ENCODE data around the gene UBE2QL1. TPM values are rescaled to one million over a fixed set of nuclear protein-coding genes. Genes with fewer than 3 reads are reported as not detected.

UBE2QL1 gene
- total RNA-seq, 1 donor from 2014 or later, result 2.9 TPM

GRCh38 chr5:6484899-6485298 lies 36.2 kb downstream of the UBE2QL1 start:
- H3K27me3 Mint-ChIP-seq, result peaks cover 6% of the 10 kb centered on the region
- H3K27ac Mint-ChIP-seq, result no peak overlapping the region
- no peaks in the 10 kb centered on the region for H3K36me3 Mint-ChIP-seq (ENCODE audit: insufficient read depth)
- peaks cover 5% of the 10 kb centered on the region for H3K4me1 Mint-ChIP-seq (ENCODE audit: low read depth)
- no peak for DNase-seq (ENCODE audit: low spot score, unreplicated experiment)
- no peaks in the 10 kb centered on the region for H3K9me3 Mint-ChIP-seq (ENCODE audit: low read depth)
- no peak overlapping the region for H3K4me3 Mint-ChIP-seq (ENCODE audit: low read depth)
- no peak for TF ChIP-seq CTCF (IDR thresholded peaks at IDR 0.05; ENCODE audit: unreplicated experiment)

GRCh38 chr5:6485441-6485840 lies 36.8 kb downstream of the UBE2QL1 start:
- DNase-seq (ENCODE audit: low spot score, unreplicated experiment), result no peak
- Mint-ChIP-seq H3K27ac (no peak overlapping the region), H3K4me1 (ENCODE audit: low read depth) (peaks cover 5% of the 10 kb centered on the region), H3K36me3 (ENCODE audit: insufficient read depth) (no peaks in the 10 kb centered on the region), H3K27me3 (peaks cover 6% of the 10 kb centered on the region), H3K4me3 (ENCODE audit: low read depth) (no peak overlapping the region), H3K9me3 (ENCODE audit: low read depth) (no peaks in the 10 kb centered on the region)
- no peak for TF ChIP-seq CTCF (IDR thresholded peaks at IDR 0.05; ENCODE audit: unreplicated experiment)

GRCh38 chr5:6486074-6486473 lies 37.4 kb downstream of the UBE2QL1 start:
- H3K27me3 Mint-ChIP-seq, result peaks cover 6% of the 10 kb centered on the region
- no peaks in the 10 kb centered on the region for H3K36me3 Mint-ChIP-seq (ENCODE audit: insufficient read depth)
- peaks cover 5% of the 10 kb centered on the region for H3K4me1 Mint-ChIP-seq (ENCODE audit: low read depth)
- H3K4me3 Mint-ChIP-seq (ENCODE audit: low read depth), result no peak overlapping the region
- H3K9me3 Mint-ChIP-seq (ENCODE audit: low read depth), result no peaks in the 10 kb centered on the region
- DNase-seq (ENCODE audit: low spot score, unreplicated experiment), result no peak
- no peak overlapping the region for H3K27ac Mint-ChIP-seq
- no peak for TF ChIP-seq CTCF (IDR thresholded peaks at IDR 0.05; ENCODE audit: unreplicated experiment)

GRCh38 chr5:6487081-6487480 lies 38.4 kb downstream of the UBE2QL1 start:
- no peak for TF ChIP-seq CTCF (IDR thresholded peaks at IDR 0.05; ENCODE audit: unreplicated experiment)
- no peaks in the 10 kb centered on the region for H3K36me3 Mint-ChIP-seq (ENCODE audit: insufficient read depth)
- H3K9me3 Mint-ChIP-seq (ENCODE audit: low read depth), result no peaks in the 10 kb centered on the region
- no peak overlapping the region for H3K4me3 Mint-ChIP-seq (ENCODE audit: low read depth)
- peaks cover 5% of the 10 kb centered on the region for H3K4me1 Mint-ChIP-seq (ENCODE audit: low read depth)
- DNase-seq (ENCODE audit: low spot score, unreplicated experiment), result no peak
- H3K27me3 Mint-ChIP-seq, result peaks cover 12% of the 10 kb centered on the region
- no peak overlapping the region for H3K27ac Mint-ChIP-seq

- Mint-ChIP-seq H3K9me3 (ENCODE audit: low read depth) (no peaks in the 10 kb centered on the region), H3K36me3 (ENCODE audit: insufficient read depth) (no peaks in the 10 kb centered on the region), H3K4me1 (ENCODE audit: low read depth) (peaks cover 5% of the 10 kb centered on the region), H3K4me3 (ENCODE audit: low read depth) (no peak overlapping the region), H3K27ac (no peak overlapping the region), H3K27me3 (peaks cover 17% of the 10 kb centered on the region)
- DNase-seq (ENCODE audit: low spot score, unreplicated experiment), result no peak
- no peak for TF ChIP-seq CTCF (IDR thresholded peaks at IDR 0.05; ENCODE audit: unreplicated experiment)
Measured at GRCh38 chr5:6488021-6488420, 39.4 kb downstream of the UBE2QL1 start.

Data from progenitor cell of endocrine pancreas (in vitro differentiated cells).